ENCODE data around the gene LPIN1. TPM values are rescaled to one million over a fixed set of nuclear protein-coding genes. Genes with fewer than 3 reads are reported as not detected.

The LPIN1 gene
- total RNA-seq, 4 donors from 2014 or later = 28.7 to 47.0 (median 39.6) TPM

- no peak overlapping the region for H3K4me3 ChIP-seq (replicated peaks in 1 of 3)
- peaks cover 18 to 20% of the 10 kb centered on the region in 2 donors for H3K4me1 ChIP-seq
- no peak for DNase-seq
- WGBS, 2 donors = 90 to 96% methylated on average over 5 of the region's 5 CpGs
- H3K9me3 ChIP-seq = no peaks in the 10 kb centered on the region
- H3K36me3 ChIP-seq = peaks cover 0 to 7% of the 10 kb centered on the region in 2 donors
- H3K27me3 ChIP-seq = no peaks in the 10 kb centered on the region
- intact Hi-C loops (cut with DNase I) = loop anchor here (10.0 kb wide), 1 partner anchor 1173 kb away; no protein-coding TSS in a partner anchor
- no peak for TF ChIP-seq POLR2A (IDR thresholded peaks at IDR 0.05)
- TF ChIP-seq, protein P1, sequence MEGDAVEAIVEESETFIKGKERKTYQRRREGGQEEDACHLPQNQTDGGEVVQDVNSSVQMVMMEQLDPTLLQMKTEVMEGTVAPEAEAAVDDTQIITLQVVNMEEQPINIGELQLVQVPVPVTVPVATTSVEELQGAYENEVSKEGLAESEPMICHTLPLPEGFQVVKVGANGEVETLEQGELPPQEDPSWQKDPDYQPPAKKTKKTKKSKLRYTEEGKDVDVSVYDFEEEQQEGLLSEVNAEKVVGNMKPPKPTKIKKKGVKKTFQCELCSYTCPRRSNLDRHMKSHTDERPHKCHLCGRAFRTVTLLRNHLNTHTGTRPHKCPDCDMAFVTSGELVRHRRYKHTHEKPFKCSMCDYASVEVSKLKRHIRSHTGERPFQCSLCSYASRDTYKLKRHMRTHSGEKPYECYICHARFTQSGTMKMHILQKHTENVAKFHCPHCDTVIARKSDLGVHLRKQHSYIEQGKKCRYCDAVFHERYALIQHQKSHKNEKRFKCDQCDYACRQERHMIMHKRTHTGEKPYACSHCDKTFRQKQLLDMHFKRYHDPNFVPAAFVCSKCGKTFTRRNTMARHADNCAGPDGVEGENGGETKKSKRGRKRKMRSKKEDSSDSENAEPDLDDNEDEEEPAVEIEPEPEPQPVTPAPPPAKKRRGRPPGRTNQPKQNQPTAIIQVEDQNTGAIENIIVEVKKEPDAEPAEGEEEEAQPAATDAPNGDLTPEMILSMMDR (IDR thresholded peaks at IDR 0.05) = no peak
- H3K27ac ChIP-seq = no peak overlapping the region
Measured at GRCh38 chr2:11831415-11831814, 85.0 kb downstream of the LPIN1 start.

DNA sequence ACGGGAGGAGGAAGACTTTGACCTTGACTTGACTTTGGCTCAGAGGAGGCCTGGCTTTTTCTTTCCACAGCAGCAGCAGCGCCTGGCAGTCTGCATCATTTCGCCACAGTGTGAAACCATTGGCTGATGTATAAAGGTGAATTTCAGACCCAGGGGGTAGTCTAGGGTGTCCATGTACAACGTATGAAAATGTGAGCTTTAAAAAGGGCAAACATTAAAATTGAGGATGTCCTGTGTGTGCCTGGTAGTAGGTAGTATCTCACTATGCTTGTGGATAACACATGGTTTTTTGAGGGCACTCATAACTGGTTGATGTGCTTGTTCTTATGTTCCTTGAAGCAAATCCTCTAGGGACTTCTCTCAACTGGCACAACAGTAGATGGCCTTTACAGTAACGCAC, 86.1 kb downstream of the LPIN1 start:
- no peaks in the 10 kb centered on the region for H3K36me3 ChIP-seq
- H3K27ac ChIP-seq = no peak overlapping the region
- H3K27me3 ChIP-seq = no peaks in the 10 kb centered on the region
- TF ChIP-seq, protein P1 (IDR thresholded peaks at IDR 0.05) = no peak
- no peak for TF ChIP-seq POLR2A (IDR thresholded peaks at IDR 0.05)
- DNase-seq = no peak
- peaks cover 18 to 20% of the 10 kb centered on the region in 2 donors for H3K4me1 ChIP-seq
- no peaks in the 10 kb centered on the region for H3K9me3 ChIP-seq
- H3K4me3 ChIP-seq (replicated peaks in 1 of 3) = no peak overlapping the region
- WGBS, 2 donors = 92 to 95% methylated on average over 5 of the region's 5 CpGs
- intact Hi-C loops (cut with DNase I) = loop anchor here (10.0 kb wide), 1 partner anchor 1172 kb away; no protein-coding TSS in a partner anchor

DNA sequence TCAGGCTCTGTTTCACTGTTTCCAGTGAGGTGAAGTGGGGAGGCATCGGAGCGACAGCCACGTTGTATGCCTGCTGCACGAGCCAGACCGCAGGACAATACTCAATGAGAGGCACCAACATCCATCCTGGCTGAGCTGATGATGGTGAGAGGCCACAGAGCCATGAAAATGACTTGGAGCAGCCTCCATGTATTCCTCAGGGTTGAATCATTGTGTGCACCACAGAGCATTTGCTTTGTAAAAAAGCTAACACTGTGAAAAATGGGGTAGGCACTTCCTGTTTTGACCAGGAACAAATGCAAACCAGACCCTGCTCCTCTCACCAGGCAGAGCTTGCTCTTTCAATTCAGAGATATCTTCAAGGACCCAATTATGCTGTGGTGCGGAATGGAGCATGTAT, 87.2 kb downstream of the LPIN1 start:
- Histone ChIP-seq H3K36me3 (no peaks in the 10 kb centered on the region), H3K27ac (no peak overlapping the region), H3K4me1 (peaks cover 18 to 20% of the 10 kb centered on the region in 2 donors), H3K4me3 (replicated peaks in 1 of 3) (no peak overlapping the region), H3K9me3 (no peaks in the 10 kb centered on the region), H3K27me3 (no peaks in the 10 kb centered on the region)
- TF ChIP-seq, protein P1 (IDR thresholded peaks at IDR 0.05) = no peak
- TF ChIP-seq POLR2A (IDR thresholded peaks at IDR 0.05) = no peak
- no peak for DNase-seq
- intact Hi-C loops (cut with DNase I) = loop anchor here (10.0 kb wide), 1 partner anchor 1171 kb away; no protein-coding TSS in a partner anchor
- WGBS, 2 donors = 93 to 94% methylated on average over 6 of the region's 6 CpGs

GRCh38 chr2:11835403-11835802, 89.0 kb downstream of the LPIN1 start:
- no peaks in the 10 kb centered on the region for H3K36me3 ChIP-seq
- intact Hi-C loops (cut with DNase I) = loop anchor here (10.0 kb wide), 1 partner anchor 1169 kb away; no protein-coding TSS in a partner anchor
- H3K4me1 ChIP-seq = peaks cover 4 to 5% of the 10 kb centered on the region in 2 donors
- H3K27me3 ChIP-seq = no peaks in the 10 kb centered on the region
- H3K9me3 ChIP-seq = no peaks in the 10 kb centered on the region
- no peak for TF ChIP-seq POLR2A (IDR thresholded peaks at IDR 0.05)
- TF ChIP-seq, protein P1 (IDR thresholded peaks at IDR 0.05) = no peak
- DNase-seq = no peak
- no peak overlapping the region for H3K27ac ChIP-seq
- WGBS, 2 donors = 93 to 95% methylated on average over 4 of the region's 4 CpGs
- no peak overlapping the region for H3K4me3 ChIP-seq (replicated peaks in 1 of 3)

- no peak overlapping the region for H3K27ac ChIP-seq
- no peaks in the 10 kb centered on the region for H3K27me3 ChIP-seq
- no peak overlapping the region for H3K4me3 ChIP-seq (replicated peaks in 1 of 3)
- intact Hi-C loops (cut with DNase I) = loop anchor here (10.0 kb wide), 1 partner anchor 1168 kb away; no protein-coding TSS in a partner anchor
- no peaks in the 10 kb centered on the region for H3K9me3 ChIP-seq
- no peaks in the 10 kb centered on the region for H3K36me3 ChIP-seq
- 89% methylated on average over 7 of the region's 7 CpGs for WGBS, 2 donors
- TF ChIP-seq POLR2A (IDR thresholded peaks at IDR 0.05) = no peak
- TF ChIP-seq, protein P1 (IDR thresholded peaks at IDR 0.05) = no peak
- no peaks in the 10 kb centered on the region for H3K4me1 ChIP-seq
- DNase-seq = no peak
Measured at GRCh38 chr2:11836647-11837219, 90.3 kb downstream of the LPIN1 start.
